H1 (cell line): ENCODE results near the gene WDR48. TPM values are rescaled to one million over a fixed set of nuclear protein-coding genes. Genes with fewer than 3 reads are reported as not detected.

ENCODE experiments used
- CTCF ChIA-PET: fragments of 300-600 bp; sonication (Branson Sonifier 250); formaldehyde crosslinking; loops from one replicate; lab custom pipeline; 2021; ENCODE audit not compliant: partially characterized antibody; lab: Charles Lee
- POLR2A ChIA-PET: fragments of 300-600 bp; sonication (Branson Sonifier 250); formaldehyde crosslinking; loops from one replicate; lab custom pipeline; 2021; ENCODE audit warnings: inconsistent platforms; ENCODE audit not compliant: partially characterized antibody; lab: Charles Lee
- DNase-seq, 2 experiments: peaks; one replicate each; pipeline versions ENCODE4 v3.0.0 to v3.0.0-alpha.2; 2010 to 2022; ENCODE audit warnings: low spot score in 2 of 2, low read depth in 1 of 2, mixed read lengths in 1 of 2
- FAIRE-seq: peaks from 2 replicates; lab custom pipeline; 2011; peaks lifted over from hg19 to GRCh38; lab: Jason Lieb, UNC
- H2AFZ ChIP-seq: 2 replicates; pipeline ENCODE4 v1.8.1; 2012; ENCODE audit warnings: low read length, inconsistent platforms
- H2AK5ac ChIP-seq: 2 replicates; pipeline ENCODE4 v1.6.1; 2013; ENCODE audit warnings: low read depth, low read length
- H2BK120ac ChIP-seq: replicated peaks from 2 replicates; pipeline ENCODE3; 2013; ENCODE audit warnings: low read depth, low read length, inconsistent platforms
- H2BK12ac ChIP-seq: 2 replicates; pipeline ENCODE4 v1.6.1; 2013; ENCODE audit warnings: low read depth, low read length
- H2BK15ac ChIP-seq: 2 replicates; pipeline ENCODE4 v1.6.1; 2013; ENCODE audit warnings: low read length
- H2BK20ac ChIP-seq: 2 replicates; pipeline ENCODE4 v1.6.1; 2013; ENCODE audit warnings: low read length
- H2BK5ac ChIP-seq: 2 replicates; pipeline ENCODE4 v1.6.1; 2013; ENCODE audit warnings: low read depth, low read length
- H3K14ac ChIP-seq: 2 replicates; pipeline ENCODE4 v1.6.1; 2013; ENCODE audit warnings: inconsistent platforms; ENCODE audit not compliant: insufficient read length
- H3K18ac ChIP-seq: 2 replicates; pipeline ENCODE4 v1.6.1; 2013; ENCODE audit warnings: low read length; ENCODE audit errors: extremely low read depth
- H3K23ac ChIP-seq: 2 replicates; pipeline ENCODE4 v1.6.1; 2013; ENCODE audit warnings: inconsistent platforms; ENCODE audit not compliant: insufficient read length
- H3K23me2 ChIP-seq: 2 replicates; pipeline ENCODE4 v1.6.1; 2013; ENCODE audit warnings: low read depth, low read length
- H3K27ac ChIP-seq: 2 replicates; pipeline ENCODE4 v1.6.1; 2011; ENCODE audit warnings: low read depth, low read length, inconsistent platforms
- H3K27me3 ChIP-seq, 4 experiments: replicated peaks in 1 of 4; 1 replicate in 1 of 4; 2 replicates in 3 of 4; pipeline versions ENCODE4 v1.6.1 to v1.8.1; 2011 to 2013; ENCODE audit warnings: low read length in 3 of 4, mild to moderate bottlenecking in 3 of 4, inconsistent platforms in 2 of 4, mixed read lengths in 2 of 4, moderate library complexity in 1 of 4; ENCODE audit not compliant: control insufficient read depth in 3 of 4, insufficient read depth in 3 of 4; ENCODE audit errors: extremely low read depth in 1 of 4
- H3K36me3 ChIP-seq, 4 experiments: 2 replicates each; pipeline versions ENCODE4 v1.6.1 to v1.8.1; 2011 to 2013; ENCODE audit warnings: mild to moderate bottlenecking in 4 of 4, low read length in 3 of 4, moderate library complexity in 2 of 4, control low read depth in 1 of 4, inconsistent platforms in 1 of 4; ENCODE audit not compliant: insufficient read depth in 4 of 4, control insufficient read depth in 2 of 4
- H3K4ac ChIP-seq: replicated peaks from 2 replicates; pipeline ENCODE3; 2013; ENCODE audit warnings: low read length, low read depth, mixed read lengths, inconsistent platforms; ENCODE audit not compliant: insufficient read length
- H3K4me1 ChIP-seq, 4 experiments: replicated peaks in 1 of 4; 1 replicate in 1 of 4; 2 replicates in 3 of 4; pipeline versions ENCODE4 v1.6.1 to v1.8.1; 2011 to 2013; ENCODE audit warnings: low read length in 3 of 4, inconsistent platforms in 2 of 4, mixed read lengths in 1 of 4; ENCODE audit not compliant: insufficient read depth in 4 of 4, control insufficient read depth in 3 of 4
- H3K4me2 ChIP-seq, 2 experiments: 2 replicates each; pipeline versions ENCODE4 v1.6.1 to v1.8.1; 2011 to 2013; ENCODE audit warnings: low read depth in 2 of 2, low read length in 2 of 2, control low read depth in 1 of 2, inconsistent platforms in 1 of 2, mild to moderate bottlenecking in 1 of 2; ENCODE audit not compliant: insufficient read depth in 1 of 2
- H3K4me3 ChIP-seq, 4 experiments: fragments of 200-600, 300-600 bp in 1 of 4; sonication (generic), shearing (Covaris generic), sonication (Bioruptor Twin) in 1 of 4; 2 replicates each; pipeline versions ENCODE4 v1.5.1 to v1.8.1; 2011 to 2016; ENCODE audit warnings: low read length in 4 of 4, low read depth in 3 of 4, control low read depth in 2 of 4, inconsistent platforms in 2 of 4, mild to moderate bottlenecking in 2 of 4, mixed read lengths in 1 of 4, moderate library complexity in 1 of 4; ENCODE audit not compliant: insufficient read depth in 2 of 4; ENCODE audit errors: extremely low read depth in 1 of 4
- H3K56ac ChIP-seq: replicated peaks from 2 replicates; pipeline ENCODE3; 2013; ENCODE audit warnings: low read depth, mild to moderate bottlenecking, mixed read lengths, low read length, inconsistent platforms; ENCODE audit not compliant: insufficient read length
- H3K79me1 ChIP-seq: 2 replicates; pipeline ENCODE4 v1.6.1; 2013; ENCODE audit warnings: low read depth, low read length, control low read depth
- H3K79me2 ChIP-seq, 2 experiments: 2 replicates each; pipeline versions ENCODE4 v1.6.1 to v1.8.1; 2012 to 2013; ENCODE audit warnings: low read length in 2 of 2, mild to moderate bottlenecking in 2 of 2, inconsistent platforms in 1 of 2; ENCODE audit not compliant: insufficient read depth in 2 of 2, control insufficient read depth in 1 of 2
- H3K9ac ChIP-seq, 4 experiments: replicated peaks in 1 of 4; 1 replicate in 1 of 4; 2 replicates in 3 of 4; pipeline versions ENCODE4 v1.6.1 to v1.8.1; 2011 to 2013; ENCODE audit warnings: low read depth in 3 of 4, low read length in 3 of 4, control low read depth in 2 of 4, mild to moderate bottlenecking in 2 of 4, moderate library complexity in 2 of 4, inconsistent platforms in 1 of 4; ENCODE audit errors: extremely low read depth in 1 of 4
- H3K9me3 ChIP-seq, 2 experiments: 2 replicates each; pipeline versions ENCODE4 v1.6.1 to v1.8.1; 2012 to 2013; ENCODE audit warnings: mild to moderate bottlenecking in 2 of 2, moderate library complexity in 2 of 2, control low read depth in 1 of 2, inconsistent platforms in 1 of 2, low read depth in 1 of 2, low read length in 1 of 2, mixed read lengths in 1 of 2; ENCODE audit not compliant: insufficient read depth in 2 of 2
- H4K20me1 ChIP-seq, 2 experiments: replicated peaks in 1 of 2; 2 replicates each; pipeline versions ENCODE3 to v1.8.1; 2011 to 2013; ENCODE audit warnings: inconsistent platforms in 2 of 2, low read length in 2 of 2, mild to moderate bottlenecking in 1 of 2; ENCODE audit not compliant: insufficient read depth in 2 of 2, control insufficient read depth in 1 of 2
- H4K5ac ChIP-seq: 2 replicates; pipeline ENCODE4 v1.6.1; 2013; ENCODE audit warnings: low read length, low read depth, mixed read lengths, inconsistent platforms; ENCODE audit not compliant: insufficient read length
- H4K8ac ChIP-seq: 2 replicates; pipeline ENCODE4 v1.8.0; 2013; ENCODE audit warnings: mild to moderate bottlenecking, moderate library complexity, low read length, inconsistent platforms; ENCODE audit not compliant: insufficient read depth; ENCODE audit errors: extremely low read depth
- H4K91ac ChIP-seq: replicated peaks from 2 replicates; pipeline ENCODE3; 2013; ENCODE audit warnings: low read length, mixed read lengths, inconsistent platforms; ENCODE audit not compliant: insufficient read length
- CHD1 ChIP-seq: IDR thresholded peaks from 2 replicates; pipeline ENCODE4 v1.6.1; 2012; ENCODE audit warnings: low read depth, low read length, improper control_type of control experiment
- CHD2 ChIP-seq: IDR thresholded peaks from 2 replicates; pipeline ENCODE4 v1.6.1; 2012; ENCODE audit warnings: low read length, improper control_type of control experiment
- EP300 ChIP-seq, 2 experiments: IDR thresholded peaks; 1 replicate in 1 of 2; 2 replicates in 1 of 2; pipeline ENCODE4 v1.6.1; 2011 to 2012; ENCODE audit warnings: low read depth in 2 of 2, low read length in 2 of 2, mild to moderate bottlenecking in 2 of 2, borderline replicate concordance in 1 of 2, inconsistent platforms in 1 of 2, moderate library complexity in 1 of 2
- EZH2 ChIP-seq: fragments of 200-600 bp; sonication (generic); IDR thresholded peaks from 2 replicates; pipeline ENCODE4 v1.7.1; 2012; ENCODE audit warnings: low read depth, mild to moderate bottlenecking, moderate library complexity, low read length, inconsistent platforms; ENCODE audit not compliant: severe bottlenecking
- KDM1A ChIP-seq: fragments of 200-600, 300-600 bp; sonication (generic); IDR thresholded peaks from 2 replicates; pipeline ENCODE4 v1.7.1; 2016; ENCODE audit warnings: mild to moderate bottlenecking, low read length, borderline replicate concordance
- SIX5 ChIP-seq: IDR thresholded peaks from 2 replicates; pipeline ENCODE4 v1.6.1; 2011; ENCODE audit warnings: mild to moderate bottlenecking, low read depth, low read length
- SP2 ChIP-seq: IDR thresholded peaks from 2 replicates; pipeline ENCODE4 v1.6.1; 2012; ENCODE audit warnings: mild to moderate bottlenecking, low read length, inconsistent platforms
- WGBS, 2 experiments: shearing (Covaris generic) in 1 of 2; methylation state at CpG; one replicate each; pipeline versions ENCODE4 v1.1.6 to v1.1.7; 2013 to 2015; ENCODE audit warnings: low lambda C conversion rate in 2 of 2, mixed read lengths in 2 of 2, inconsistent platforms in 1 of 2, low coverage in 1 of 2, missing lambda C conversion rate in 1 of 2; ENCODE audit not compliant: insufficient replicate concordance in 2 of 2, insufficient coverage in 1 of 2, insufficient read length in 1 of 2; ENCODE audit errors: extremely low coverage in 1 of 2, missing lambda C conversion rate in 1 of 2; 5-methylcytosine and 5-hydroxymethylcytosine counted together
- polyA plus RNA-seq, 7 experiments: library from polyadenylated mRNA; depleted of rRNA in 3 of 7; stranded (reverse) in 5 of 7; unstranded in 2 of 7; fragments of >200 nt in 5 of 7; fragments of 200-250 nt in 2 of 7; gene quantifications; 1 replicate in 5 of 7; 2 replicates in 1 of 7; 4 replicates in 1 of 7; pipeline versions ENCODE4 v1.2.1 to v1.2.3, GENCODE V29; 2011 to 2013; ENCODE audit warnings: missing spikeins in 2 of 7, mixed read lengths in 2 of 7
- total RNA-seq: library from RNA; stranded (reverse); fragmentation: NEBNext Ultra II Directional; extraction: Animal tissue kit (Norgen Biotek cat#: 25700); gene quantifications from 2 replicates; pipeline ENCODE4 v1.2.1, GENCODE V29; 2021

Gene WDR48
- total and polyA plus RNA-seq, 2 of the 8 experiments (the other 6 are each of a cell fraction or from before 2014, with no cell fraction given) = 21.2 to 54.1 TPM

- Histone ChIP-seq H2AFZ (no peak overlapping the region), H3K27ac (no peak overlapping the region), H3K4ac (no peak overlapping the region), H2BK12ac (no peak overlapping the region), H3K36me3 (peaks cover 0 to 46% (median 29%) of the 10 kb centered on the region in 4 experiments; a peak in 7 of 8 replicates), H3K23ac (no peak overlapping the region), H2AK5ac (no peak overlapping the region), H4K20me1 (peaks cover 0 to 2% of the 10 kb centered on the region in 2 experiments), H2BK5ac (no peak overlapping the region), H4K5ac (no peak overlapping the region), H2BK120ac (no peak overlapping the region), H2BK15ac (no peak overlapping the region), H3K4me1 (no peaks in the 10 kb centered on the region), H2BK20ac (no peak overlapping the region), H3K9me3 (no peaks in the 10 kb centered on the region), H3K9ac (no peak overlapping the region), H4K8ac (no peak overlapping the region), H3K18ac (no peak overlapping the region), H3K14ac (no peak overlapping the region), H3K79me2 (peaks cover 0 to 11% of the 10 kb centered on the region in 2 experiments; a peak in 2 of 4 replicates), H4K91ac (no peak overlapping the region), H3K4me3 (no peak overlapping the region), H3K27me3 (no peaks in the 10 kb centered on the region), H3K56ac (no peak overlapping the region), H3K23me2 (no peaks in the 10 kb centered on the region), H3K79me1 (no peaks in the 10 kb centered on the region), H3K4me2 (no peak overlapping the region)
- ChIA-PET POLR2A (interaction anchor here (1.4 kb wide), 1 partner anchor 10 kb away, joined by 4 read pairs; no protein-coding TSS in a partner anchor), CTCF (interaction anchor here (0.6 to 1.6 kb wide), 3 partner anchors 19 to 435 kb away, joined by 4 to 5 read pairs (median 5); no protein-coding TSS in a partner anchor)
- FAIRE-seq = no peak
- TF ChIP-seq EZH2 = no peak
- TF ChIP-seq SIX5 = no peak
- no peak for TF ChIP-seq SP2
- no peak for TF ChIP-seq CHD1
- no peak for TF ChIP-seq EP300 (IDR thresholded peaks at IDR 0.05; ENCODE audit: borderline replicate concordance in 1 of 2, low read depth in 2 of 2, low read length in 2 of 2)
- no peak for TF ChIP-seq KDM1A
- no peak for TF ChIP-seq CHD2
- no peak for DNase-seq
- 92% methylated on average over 3 of the region's 3 CpGs; no CpG with 5 or more reads in 1 of the 2 experiments for WGBS, 2 experiments
Observed at GRCh38 chr3:39068556-39068955, 16.7 kb downstream of the WDR48 start.
